HL-60 (cell line): ENCODE measurements around the gene ST7.
A peak's percentile ranks its signal among the peaks of the same experiment; 100 is the strongest.

Experiments
- DNase-seq, 2 experiments: peaks; one replicate each; pipeline ENCODE4 v3.0.0-alpha.2; 2010 to 2020; ENCODE audit warnings: low read depth in 1 of 2, low spot score in 1 of 2
- H3K27ac ChIP-seq: fragments of 250-450 bp; sonication (Bioruptor Pico); replicated peaks from 2 replicates; pipeline ENCODE4 v1.5.1; 2020; ENCODE audit warnings: mild to moderate bottlenecking, moderate library complexity
- H3K27me3 ChIP-seq: fragments of 250-450 bp; sonication (Bioruptor Pico); 2 replicates; pipeline ENCODE4 v1.5.1; 2021; ENCODE audit warnings: mild to moderate bottlenecking, moderate library complexity; ENCODE audit not compliant: insufficient read depth, poor library complexity, severe bottlenecking
- H3K4me3 ChIP-seq: replicated peaks from 2 replicates; pipeline ENCODE4 v1.5.1; 2011; ENCODE audit warnings: mild to moderate bottlenecking, control low read depth, low read length; ENCODE audit not compliant: insufficient read depth
- CTCF ChIP-seq: IDR thresholded peaks from one replicate; pipeline ENCODE4 v1.5.1; 2011; ENCODE audit warnings: low read length, control low read depth, inconsistent platforms; ENCODE audit not compliant: insufficient read depth
- GABPA ChIP-seq: IDR thresholded peaks from 2 replicates; pipeline ENCODE4 v1.6.1; 2012; ENCODE audit warnings: low read depth
- POLR2AphosphoS5 ChIP-seq: IDR thresholded peaks from 2 replicates; pipeline ENCODE4 v1.6.1; 2012; ENCODE audit warnings: low read depth
- REST ChIP-seq: IDR thresholded peaks from 2 replicates; pipeline ENCODE4 v1.6.1; 2012; ENCODE audit warnings: low read depth; ENCODE audit not compliant: insufficient replicate concordance
- SPI1 ChIP-seq: IDR thresholded peaks from 2 replicates; pipeline ENCODE4 v1.6.1; 2012; ENCODE audit warnings: low read depth, mild to moderate bottlenecking, borderline replicate concordance

ST7 gene

GRCh38 chr7:117041822-117042221 is 88.5 kb downstream of the ST7 start:
- no peak for DNase-seq
- Histone ChIP-seq H3K27me3 (no peaks in the 10 kb centered on the region), H3K27ac (no peak overlapping the region), H3K4me3 (no peak overlapping the region)
- TF ChIP-seq CTCF (no peak), REST (no peak), POLR2AphosphoS5 (no peak), SPI1 (no peak), GABPA (no peak)

- no peak overlapping the region for H3K4me3 ChIP-seq
- DNase-seq: no peak
- H3K27me3 ChIP-seq: no peaks in the 10 kb centered on the region
- no peak overlapping the region for H3K27ac ChIP-seq
- TF ChIP-seq SPI1: no peak
Measured at GRCh38 chr7:117043108-117043825, 90.0 kb downstream of the ST7 start.

GRCh38 chr7:117044664-117045063 is 91.4 kb downstream of the ST7 start:
- no peaks in the 10 kb centered on the region for H3K27me3 ChIP-seq
- no peak overlapping the region for H3K4me3 ChIP-seq
- TF ChIP-seq SPI1: no peak
- TF ChIP-seq POLR2AphosphoS5: no peak
- no peak for TF ChIP-seq REST
- TF ChIP-seq GABPA: no peak
- no peak for TF ChIP-seq CTCF
- no peak for DNase-seq
- H3K27ac ChIP-seq: no peak overlapping the region

GRCh38 chr7:117045927-117046710 is 92.8 kb downstream of the ST7 start:
- H3K27ac ChIP-seq: no peak overlapping the region
- peak in 1 of 2 experiments; percentile 14 for DNase-seq
- H3K4me3 ChIP-seq: no peak overlapping the region
- TF ChIP-seq GABPA (no peak), CTCF (no peak), POLR2AphosphoS5 (no peak), SPI1 (no peak), REST (no peak)
- no peaks in the 10 kb centered on the region for H3K27me3 ChIP-seq
